Measurements from ENCODE around the gene ANK3.
A peak's percentile ranks its signal among the peaks of the same experiment; 100 is the strongest.

Gene ANK3

GRCh38 chr10:60352105-60352504 is 37.6 kb downstream of the ANK3 start:
- TF ChIP-seq CTCF (IDR thresholded peaks at IDR 0.05; ENCODE audit: insufficient read depth, low read depth, low read length, missing control alignments) = no peak
- DNase-seq (ENCODE audit: low read depth) = peak; percentile 85
- H3K4me3 ChIP-seq (ENCODE audit: low read depth, low read length) = no peak overlapping the region

GRCh38 chr10:60351191-60351853 is 38.4 kb downstream of the ANK3 start:
- TF ChIP-seq CTCF (IDR thresholded peaks at IDR 0.05; ENCODE audit: insufficient read depth, low read depth, low read length, missing control alignments) = no peak
- peak; percentile 75 for DNase-seq (ENCODE audit: low read depth)
- no peak overlapping the region for H3K4me3 ChIP-seq (ENCODE audit: low read depth, low read length)

GRCh38 chr10:60350400-60350799 is 39.3 kb downstream of the ANK3 start:
- DNase-seq (ENCODE audit: low read depth) = no peak
- no peak for TF ChIP-seq CTCF (IDR thresholded peaks at IDR 0.05; ENCODE audit: insufficient read depth, low read depth, low read length, missing control alignments)
- no peak overlapping the region for H3K4me3 ChIP-seq (ENCODE audit: low read depth, low read length)

GRCh38 chr10:60349426-60349825 is 40.2 kb downstream of the ANK3 start:
- no peak for DNase-seq (ENCODE audit: low read depth)
- TF ChIP-seq CTCF (IDR thresholded peaks at IDR 0.05; ENCODE audit: insufficient read depth, low read depth, low read length, missing control alignments) = no peak

GRCh38 chr10:60348982-60349381 is 40.7 kb downstream of the ANK3 start:
- H3K4me3 ChIP-seq (ENCODE audit: low read depth, low read length) = no peak overlapping the region
- no peak for TF ChIP-seq CTCF (IDR thresholded peaks at IDR 0.05; ENCODE audit: insufficient read depth, low read depth, low read length, missing control alignments)
- no peak for DNase-seq (ENCODE audit: low read depth)

More at GRCh38 chr10:60349426-60349825, 40.2 kb downstream of the ANK3 start:
- H3K4me3 ChIP-seq (ENCODE audit: low read depth, low read length) = no peak overlapping the region

GRCh38 chr10:60347270-60347669 is 42.4 kb downstream of the ANK3 start:
- DNase-seq (ENCODE audit: low read depth) = no peak
- TF ChIP-seq CTCF (IDR thresholded peaks at IDR 0.05; ENCODE audit: insufficient read depth, low read depth, low read length, missing control alignments) = no peak
- no peak overlapping the region for H3K4me3 ChIP-seq (ENCODE audit: low read depth, low read length)

- no peak for TF ChIP-seq CTCF (IDR thresholded peaks at IDR 0.05; ENCODE audit: insufficient read depth, low read depth, low read length, missing control alignments)
- H3K4me3 ChIP-seq (ENCODE audit: low read depth, low read length) = no peak overlapping the region
- DNase-seq (ENCODE audit: low read depth) = no peak
Measured at GRCh38 chr10:60346661-60347060, 43.0 kb downstream of the ANK3 start.
